ENCODE data around the gene SLC17A7. TPM values are rescaled to one million over a fixed set of nuclear protein-coding genes. Genes with fewer than 3 reads are reported as not detected.

Gene SLC17A7
- total and polyA plus RNA-seq, 2 of the 4 experiments (the other 2 are of a cell fraction), result 0.03 TPM; not detected in 1

- Histone ChIP-seq H2BK20ac (ENCODE audit: low read depth, low read length) (no peak within 1 kb of the TSS), H4K91ac (ENCODE audit: insufficient read depth, low read depth, low read length) (no peak within 1 kb of the TSS), H3K9me3 (ENCODE audit: control insufficient read depth, insufficient read depth, low read length) (peaks cover 2% of the 10 kb centered on the region; the same call in 1 of the 2 replicates), H3K56ac (ENCODE audit: extremely low read depth, insufficient read depth, low read length) (no peak within 1 kb of the TSS), H4K8ac (ENCODE audit: low read depth in 2 of 2, low read length in 2 of 2) (no peak within 1 kb of the TSS), H3K27me3 (ENCODE audit: control insufficient read depth, insufficient read depth, low read length) (peaks cover 93% of the 10 kb centered on the region), H3K9ac (ENCODE audit: low read depth, low read length) (no peak within 1 kb of the TSS), H3K27ac (ENCODE audit: insufficient read depth, low read length) (no peak within 1 kb of the TSS), H2BK15ac (ENCODE audit: low read depth, low read length) (no peak within 1 kb of the TSS), H2AFZ (replicated peaks; ENCODE audit: low read length, poor library complexity) (no peak within 1 kb of the TSS), H3K9me1 (ENCODE audit: insufficient read depth, low read length) (no peaks in the 10 kb centered on the region), H4K5ac (ENCODE audit: low read depth, low read length) (no peak within 1 kb of the TSS), H3K79me1 (ENCODE audit: low read depth in 1 of 2, low read length in 2 of 2) (no peaks in the 10 kb centered on the region), H3K36me3 (ENCODE audit: control insufficient read depth, insufficient read depth, low read length) (no peaks in the 10 kb centered on the region), H3K23ac (ENCODE audit: low read depth, low read length) (no peak within 1 kb of the TSS), H3K4me2 (ENCODE audit: low read depth, low read length) (no peak within 1 kb of the TSS), H2AK9ac (replicated peaks; ENCODE audit: low read depth, low read length, poor library complexity) (no peak within 1 kb of the TSS), H2AK5ac (ENCODE audit: low read depth, low read length) (no peak within 1 kb of the TSS), H3K4me1 (ENCODE audit: control insufficient read depth, insufficient read depth, low read length) (peaks cover 2% of the 10 kb centered on the region; the same call in 1 of the 2 replicates), H3K18ac (ENCODE audit: low read depth, low read length) (no peak within 1 kb of the TSS), H3K4me3 (ENCODE audit: insufficient read depth, low read depth, low read length) (no peak within 1 kb of the TSS), H3K4ac (ENCODE audit: low read depth, low read length) (no peak within 1 kb of the TSS), H4K20me1 (ENCODE audit: insufficient read depth, low read length) (no peaks in the 10 kb centered on the region), H2BK120ac (ENCODE audit: low read depth, low read length) (no peak within 1 kb of the TSS), H3K14ac (replicated peaks; ENCODE audit: low read depth, low read length) (no peak within 1 kb of the TSS), H2BK5ac (ENCODE audit: low read depth, low read length, poor library complexity, severe bottlenecking) (no peak within 1 kb of the TSS)
- in situ Hi-C loops (cut with MboI; ENCODE audit: low sequenced_read_pairs), result no loop called here
- 43% methylated on average over 3 of the region's 7 CpGs; no CpG with 5 or more reads in 1 of the 2 experiments for WGBS, 2 experiments (ENCODE audit: extremely low coverage in 2 of 2, insufficient read length in 1 of 2)
- no peak for DNase-seq
- no peak for TF ChIP-seq RAD21 (IDR thresholded peaks at IDR 0.05; ENCODE audit: low read length)
- TF ChIP-seq BHLHE40 (IDR thresholded peaks at IDR 0.05; ENCODE audit: low read depth, low read length), result no peak
- no peak for TF ChIP-seq POLR2A (IDR thresholded peaks at IDR 0.05; ENCODE audit: low read depth, low read length)
- TF ChIP-seq USF2 (IDR thresholded peaks at IDR 0.05; ENCODE audit: low read depth, low read length), result no peak
- no peak for TF ChIP-seq ELK1 (IDR thresholded peaks at IDR 0.05; ENCODE audit: borderline replicate concordance, low read depth, low read length)
- TF ChIP-seq RCOR1 (IDR thresholded peaks at IDR 0.05; ENCODE audit: insufficient replicate concordance, low read length), result no peak
- TF ChIP-seq FOS (IDR thresholded peaks at IDR 0.05; ENCODE audit: low read depth, low read length), result no peak
- TF ChIP-seq MAFK (IDR thresholded peaks at IDR 0.05; ENCODE audit: low read depth, low read length), result no peak
- no peak for TF ChIP-seq RFX5 (IDR thresholded peaks at IDR 0.05; ENCODE audit: low read depth, low read length)
- no peak for TF ChIP-seq MXI1 (IDR thresholded peaks at IDR 0.05; ENCODE audit: borderline replicate concordance, low read depth, low read length)
- TF ChIP-seq CEBPB (IDR thresholded peaks at IDR 0.05; ENCODE audit: low read depth, low read length), result no peak
- dilution Hi-C loops (cut with HindIII; ENCODE audit: low sequenced_read_pairs, unreplicated experiment), result no loop called here
- no TSS peak for BruUV-seq (replicated peaks)
- ChIA-PET CTCF (no interaction called here), POLR2A (ENCODE audit: unreplicated experiment) (no interaction called here)
- no peak for ATAC-seq (ENCODE audit: low read depth)
- intact Hi-C loops (cut with micrococcal nuclease), result no loop called here
Observed at GRCh38 chr19:49425178-49425577, 16.1 kb downstream of the SLC17A7 start, which contains the start of gene GFY. Gene GFY, plus strand, starts transcription at chr19:49425388. Its CDS starts 1,043 bp downstream, at chr19:49426431.

All from IMR-90 (cell line).